ENCODE results near the gene DIP2C.
A peak's percentile ranks its signal among the peaks of the same experiment; 100 is the strongest.

DIP2C gene

GRCh38 chr10:388661-389045, 300.8 kb downstream of the DIP2C start:
- no peak overlapping the region for H3K4ac ChIP-seq (ENCODE audit: low read depth, low read length)
- no peak overlapping the region for H4K12ac ChIP-seq (ENCODE audit: low read depth, low read length)
- H3K4me3 ChIP-seq (ENCODE audit: low read depth, low read length) = no peak overlapping the region
- no peak for DNase-seq
- no peak overlapping the region for H3K14ac ChIP-seq (ENCODE audit: low read length)
- H3K4me1 ChIP-seq (ENCODE audit: control insufficient read depth in 1 of 2, insufficient read depth in 2 of 2, low read length in 2 of 2) = peaks cover 5 to 7% of the 10 kb centered on the region in 2 experiments
- peaks cover 17 to 34% of the 10 kb centered on the region in 2 experiments for H3K36me3 ChIP-seq (ENCODE audit: control insufficient read depth in 1 of 2, insufficient read depth in 2 of 2, low read length in 2 of 2)
- H3K4me2 ChIP-seq (ENCODE audit: low read length) = no peak overlapping the region
- H2AFZ ChIP-seq (ENCODE audit: insufficient read depth, low read length, poor library complexity) = no peak overlapping the region
- no peaks in the 10 kb centered on the region for H3K27me3 ChIP-seq (ENCODE audit: insufficient read depth, low read length)
- no peaks in the 10 kb centered on the region for H3K9me3 ChIP-seq (ENCODE audit: insufficient read depth, low read depth, low read length)
- H4K91ac ChIP-seq (ENCODE audit: low read depth, low read length) = no peak overlapping the region
- H2BK12ac ChIP-seq (ENCODE audit: low read length) = no peak overlapping the region
- WGBS (ENCODE audit: extremely low coverage, insufficient coverage, insufficient read length) = no CpG with 5 or more reads among the region's 13 CpGs
- H2BK5ac ChIP-seq (ENCODE audit: low read depth, low read length, poor library complexity) = no peak overlapping the region
- H3K79me1 ChIP-seq (ENCODE audit: low read length) = peaks cover 2% of the 10 kb centered on the region
- H2AK5ac ChIP-seq (ENCODE audit: low read length) = no peak overlapping the region
- no peak overlapping the region for H4K8ac ChIP-seq (ENCODE audit: low read depth, low read length)
- H2BK120ac ChIP-seq (ENCODE audit: insufficient read depth, low read length, poor library complexity) = no peak overlapping the region
- no peaks in the 10 kb centered on the region for H3K79me2 ChIP-seq (ENCODE audit: control insufficient read depth, insufficient read depth, low read length, poor library complexity)
- no peak overlapping the region for H3K27ac ChIP-seq (ENCODE audit: low read depth, low read length)
- H3K18ac ChIP-seq (ENCODE audit: low read length) = no peak overlapping the region
- H3K23ac ChIP-seq (ENCODE audit: low read length) = no peak overlapping the region
- no peak overlapping the region for H3K9ac ChIP-seq (ENCODE audit: low read length)

DNA sequence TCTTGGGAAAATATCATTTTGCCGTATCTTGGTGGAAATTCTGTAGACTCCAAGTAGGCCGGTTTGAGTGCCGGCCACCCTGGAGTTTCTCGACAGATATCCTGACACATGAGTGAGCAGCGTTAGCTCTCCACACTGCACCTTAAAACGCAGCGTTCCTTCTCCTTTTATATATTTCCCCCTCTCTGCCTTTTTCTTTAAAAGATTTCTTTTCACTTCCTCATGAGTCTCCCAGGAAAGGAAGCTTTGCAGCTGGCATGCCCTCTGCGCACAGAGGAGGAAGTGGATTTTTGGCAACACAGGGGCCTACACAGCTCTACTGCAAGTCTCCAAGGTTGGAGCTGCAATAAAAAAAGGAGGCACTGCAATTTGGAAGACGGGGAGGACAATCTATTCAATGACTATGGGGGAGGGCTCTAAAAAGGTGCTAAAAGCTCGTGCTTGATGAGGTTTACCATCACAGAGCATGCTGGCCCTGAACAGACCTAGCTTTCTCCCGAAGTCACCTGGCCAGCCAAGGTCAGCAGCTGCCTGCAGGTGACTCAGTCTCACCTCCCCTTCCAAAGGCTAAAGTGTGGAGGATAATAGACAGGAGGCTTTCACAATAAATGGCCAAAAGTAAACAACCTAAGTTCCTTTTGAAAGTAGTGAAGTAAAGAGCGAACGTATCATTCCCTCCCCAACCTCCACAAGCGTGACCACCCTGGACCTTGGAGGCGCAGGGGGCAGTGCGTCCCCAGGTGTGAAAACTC, 301.4 kb downstream of the DIP2C start:
- no peak overlapping the region for H3K23ac ChIP-seq (ENCODE audit: low read length)
- no peak overlapping the region for H4K91ac ChIP-seq (ENCODE audit: low read depth, low read length)
- no peak overlapping the region for H3K4ac ChIP-seq (ENCODE audit: low read depth, low read length)
- no peak overlapping the region for H2AFZ ChIP-seq (ENCODE audit: insufficient read depth, low read length, poor library complexity)
- no peak overlapping the region for H2BK120ac ChIP-seq (ENCODE audit: insufficient read depth, low read length, poor library complexity)
- H3K27me3 ChIP-seq (ENCODE audit: insufficient read depth, low read length) = no peaks in the 10 kb centered on the region
- DNase-seq = no peak
- no peak overlapping the region for H3K9ac ChIP-seq (ENCODE audit: low read length)
- no peak overlapping the region for H4K12ac ChIP-seq (ENCODE audit: low read depth, low read length)
- H3K79me1 ChIP-seq (ENCODE audit: low read length) = peaks cover 2% of the 10 kb centered on the region
- no peak overlapping the region for H3K27ac ChIP-seq (ENCODE audit: low read depth, low read length)
- H3K14ac ChIP-seq (ENCODE audit: low read length) = no peak overlapping the region
- H3K9me3 ChIP-seq (ENCODE audit: insufficient read depth, low read depth, low read length) = no peaks in the 10 kb centered on the region
- no peaks in the 10 kb centered on the region for H3K79me2 ChIP-seq (ENCODE audit: control insufficient read depth, insufficient read depth, low read length, poor library complexity)
- no peak overlapping the region for H3K18ac ChIP-seq (ENCODE audit: low read length)
- H3K4me1 ChIP-seq (ENCODE audit: control insufficient read depth in 1 of 2, insufficient read depth in 2 of 2, low read length in 2 of 2) = peaks cover 5 to 7% of the 10 kb centered on the region in 2 experiments
- WGBS (ENCODE audit: extremely low coverage, insufficient coverage, insufficient read length) = no CpG with 5 or more reads among the region's 16 CpGs
- no peak overlapping the region for H3K4me2 ChIP-seq (ENCODE audit: low read length)
- no peak overlapping the region for H2BK5ac ChIP-seq (ENCODE audit: low read depth, low read length, poor library complexity)
- no peak overlapping the region for H3K4me3 ChIP-seq (ENCODE audit: low read depth, low read length)
- H2AK5ac ChIP-seq (ENCODE audit: low read length) = no peak overlapping the region
- no peak overlapping the region for H4K8ac ChIP-seq (ENCODE audit: low read depth, low read length)
- H2BK12ac ChIP-seq (ENCODE audit: low read length) = no peak overlapping the region
- H3K36me3 ChIP-seq (ENCODE audit: control insufficient read depth in 1 of 2, insufficient read depth in 2 of 2, low read length in 2 of 2) = peaks cover 17 to 34% of the 10 kb centered on the region in 2 experiments

- H3K18ac ChIP-seq (ENCODE audit: low read length) = no peak overlapping the region
- WGBS (ENCODE audit: extremely low coverage, insufficient coverage, insufficient read length) = no CpG with 5 or more reads among the region's 5 CpGs
- peaks cover 5 to 7% of the 10 kb centered on the region in 2 experiments for H3K4me1 ChIP-seq (ENCODE audit: control insufficient read depth in 1 of 2, insufficient read depth in 2 of 2, low read length in 2 of 2)
- no peak overlapping the region for H4K12ac ChIP-seq (ENCODE audit: low read depth, low read length)
- no peaks in the 10 kb centered on the region for H3K79me2 ChIP-seq (ENCODE audit: control insufficient read depth, insufficient read depth, low read length, poor library complexity)
- no peak overlapping the region for H2BK120ac ChIP-seq (ENCODE audit: insufficient read depth, low read length, poor library complexity)
- no peak overlapping the region for H3K4me2 ChIP-seq (ENCODE audit: low read length)
- no peaks in the 10 kb centered on the region for H3K27me3 ChIP-seq (ENCODE audit: insufficient read depth, low read length)
- H4K91ac ChIP-seq (ENCODE audit: low read depth, low read length) = no peak overlapping the region
- DNase-seq = no peak
- no peak overlapping the region for H3K9ac ChIP-seq (ENCODE audit: low read length)
- H3K36me3 ChIP-seq (ENCODE audit: control insufficient read depth in 1 of 2, insufficient read depth in 2 of 2, low read length in 2 of 2) = peaks cover 17 to 34% of the 10 kb centered on the region in 2 experiments
- H4K8ac ChIP-seq (ENCODE audit: low read depth, low read length) = no peak overlapping the region
- no peak overlapping the region for H2BK5ac ChIP-seq (ENCODE audit: low read depth, low read length, poor library complexity)
- H3K4ac ChIP-seq (ENCODE audit: low read depth, low read length) = no peak overlapping the region
- H3K14ac ChIP-seq (ENCODE audit: low read length) = no peak overlapping the region
- no peak overlapping the region for H2BK12ac ChIP-seq (ENCODE audit: low read length)
- H3K79me1 ChIP-seq (ENCODE audit: low read length) = peaks cover 2% of the 10 kb centered on the region
- H3K4me3 ChIP-seq (ENCODE audit: low read depth, low read length) = no peak overlapping the region
- no peak overlapping the region for H2AK5ac ChIP-seq (ENCODE audit: low read length)
- no peak overlapping the region for H3K23ac ChIP-seq (ENCODE audit: low read length)
- H3K9me3 ChIP-seq (ENCODE audit: insufficient read depth, low read depth, low read length) = no peaks in the 10 kb centered on the region
- H2AFZ ChIP-seq (ENCODE audit: insufficient read depth, low read length, poor library complexity) = no peak overlapping the region
- H3K27ac ChIP-seq (ENCODE audit: low read depth, low read length) = no peak overlapping the region
Observed at GRCh38 chr10:387593-387891, 301.9 kb downstream of the DIP2C start.

DNA sequence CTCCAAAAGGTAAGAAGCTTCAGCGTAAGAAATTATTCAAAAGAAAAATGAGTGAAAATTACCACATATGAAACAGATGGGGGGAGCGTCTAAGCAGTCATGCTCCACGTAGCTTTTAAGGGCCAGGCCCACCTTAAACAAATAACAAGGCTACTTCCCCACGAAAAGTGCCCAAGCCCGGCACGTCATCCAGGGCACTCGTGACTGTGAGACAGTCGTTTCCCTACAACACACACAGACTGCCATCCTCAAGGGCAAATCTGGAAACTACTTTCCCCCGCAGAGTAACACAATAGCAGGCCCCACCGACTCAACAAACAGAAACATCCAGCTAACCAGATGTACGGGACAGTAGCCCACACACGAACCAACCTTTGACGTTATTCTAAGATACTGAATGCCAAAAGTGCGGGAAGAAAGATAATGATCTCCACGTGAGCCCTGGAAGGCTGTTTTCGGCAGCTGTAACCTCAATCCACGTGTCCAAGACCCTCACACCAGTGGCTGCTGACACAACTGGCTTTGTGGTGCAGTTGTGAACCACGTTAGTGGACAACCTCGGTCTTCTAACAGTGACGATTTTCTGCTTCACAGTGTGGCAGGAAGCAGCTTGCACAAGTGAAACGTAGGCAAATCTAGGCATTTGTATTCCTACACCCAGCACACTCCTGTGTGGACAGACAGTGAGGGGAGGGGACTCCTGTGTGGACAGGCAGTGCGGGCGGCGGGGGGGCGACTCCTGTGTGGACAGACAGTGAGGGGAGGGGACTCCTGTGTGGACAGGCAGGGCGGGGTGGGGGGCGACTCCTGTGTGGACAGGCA, 302.5 kb downstream of the DIP2C start:
- Histone ChIP-seq H3K4me3 (ENCODE audit: low read depth, low read length) (no peak overlapping the region), H2BK12ac (ENCODE audit: low read length) (no peak overlapping the region), H3K27me3 (ENCODE audit: insufficient read depth, low read length) (no peaks in the 10 kb centered on the region), H3K36me3 (ENCODE audit: control insufficient read depth in 1 of 2, insufficient read depth in 2 of 2, low read length in 2 of 2) (peaks cover 17 to 34% of the 10 kb centered on the region in 2 experiments), H4K12ac (ENCODE audit: low read depth, low read length) (no peak overlapping the region), H2BK120ac (ENCODE audit: insufficient read depth, low read length, poor library complexity) (no peak overlapping the region), H3K14ac (ENCODE audit: low read length) (peak overlapping the region; percentile 24), H3K79me1 (ENCODE audit: low read length) (peaks cover 2% of the 10 kb centered on the region), H3K4me1 (ENCODE audit: control insufficient read depth in 1 of 2, insufficient read depth in 2 of 2, low read length in 2 of 2) (peaks cover 5 to 7% of the 10 kb centered on the region in 2 experiments), H2AFZ (ENCODE audit: insufficient read depth, low read length, poor library complexity) (no peak overlapping the region), H3K18ac (ENCODE audit: low read length) (no peak overlapping the region), H3K27ac (ENCODE audit: low read depth, low read length) (no peak overlapping the region), H3K79me2 (ENCODE audit: control insufficient read depth, insufficient read depth, low read length, poor library complexity) (no peaks in the 10 kb centered on the region), H3K4me2 (ENCODE audit: low read length) (no peak overlapping the region), H4K91ac (ENCODE audit: low read depth, low read length) (no peak overlapping the region), H2AK5ac (ENCODE audit: low read length) (no peak overlapping the region), H3K9ac (ENCODE audit: low read length) (no peak overlapping the region), H3K23ac (ENCODE audit: low read length) (no peak overlapping the region), H4K8ac (ENCODE audit: low read depth, low read length) (no peak overlapping the region), H3K4ac (ENCODE audit: low read depth, low read length) (no peak overlapping the region), H2BK5ac (ENCODE audit: low read depth, low read length, poor library complexity) (no peak overlapping the region), H3K9me3 (ENCODE audit: insufficient read depth, low read depth, low read length) (no peaks in the 10 kb centered on the region)
- WGBS (ENCODE audit: extremely low coverage, insufficient coverage, insufficient read length) = no CpG with 5 or more reads among the region's 27 CpGs
- DNase-seq = no peak

All from trophoblast cell (in vitro differentiated cells and primary cell).